VCaP (cell line): Measurements from ENCODE around the gene FUBP3.

Experiments used
- H3K27ac ChIP-seq: fragments of 450-650 bp; 2 replicates; pipeline ENCODE4 v1.5.1; 2017
- TF ChIP-seq, protein P1 (sequence below): fragments of 450-650 bp; conservative IDR thresholded peaks from 2 replicates; pipeline ENCODE4 v1.5.1; 2017; ENCODE audit warnings: mild to moderate bottlenecking, moderate library complexity

The FUBP3 gene

DNA sequence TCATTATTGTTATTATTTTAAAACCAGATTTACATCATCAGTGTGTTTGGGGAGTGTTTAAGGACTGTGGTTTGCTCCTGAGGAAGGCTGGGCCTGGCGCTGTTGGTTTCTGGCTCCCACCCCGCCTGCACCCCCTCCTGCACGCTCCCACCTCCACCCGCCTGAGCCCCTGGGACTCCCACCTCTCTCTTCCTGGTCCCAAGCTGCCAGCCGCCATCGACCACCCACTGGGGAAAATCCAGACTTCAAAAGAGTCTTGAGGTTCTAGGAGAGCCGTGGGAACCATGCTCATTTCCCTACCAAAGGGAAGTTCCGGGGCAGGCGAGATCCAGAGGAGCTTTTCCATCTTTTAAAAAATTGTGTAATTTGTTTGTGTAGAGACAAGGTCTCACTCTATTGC lies 35.0 kb upstream of the FUBP3 start:
- no peak overlapping the region for H3K27ac ChIP-seq
- TF ChIP-seq, protein P1, sequence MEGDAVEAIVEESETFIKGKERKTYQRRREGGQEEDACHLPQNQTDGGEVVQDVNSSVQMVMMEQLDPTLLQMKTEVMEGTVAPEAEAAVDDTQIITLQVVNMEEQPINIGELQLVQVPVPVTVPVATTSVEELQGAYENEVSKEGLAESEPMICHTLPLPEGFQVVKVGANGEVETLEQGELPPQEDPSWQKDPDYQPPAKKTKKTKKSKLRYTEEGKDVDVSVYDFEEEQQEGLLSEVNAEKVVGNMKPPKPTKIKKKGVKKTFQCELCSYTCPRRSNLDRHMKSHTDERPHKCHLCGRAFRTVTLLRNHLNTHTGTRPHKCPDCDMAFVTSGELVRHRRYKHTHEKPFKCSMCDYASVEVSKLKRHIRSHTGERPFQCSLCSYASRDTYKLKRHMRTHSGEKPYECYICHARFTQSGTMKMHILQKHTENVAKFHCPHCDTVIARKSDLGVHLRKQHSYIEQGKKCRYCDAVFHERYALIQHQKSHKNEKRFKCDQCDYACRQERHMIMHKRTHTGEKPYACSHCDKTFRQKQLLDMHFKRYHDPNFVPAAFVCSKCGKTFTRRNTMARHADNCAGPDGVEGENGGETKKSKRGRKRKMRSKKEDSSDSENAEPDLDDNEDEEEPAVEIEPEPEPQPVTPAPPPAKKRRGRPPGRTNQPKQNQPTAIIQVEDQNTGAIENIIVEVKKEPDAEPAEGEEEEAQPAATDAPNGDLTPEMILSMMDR: no peak

DNA sequence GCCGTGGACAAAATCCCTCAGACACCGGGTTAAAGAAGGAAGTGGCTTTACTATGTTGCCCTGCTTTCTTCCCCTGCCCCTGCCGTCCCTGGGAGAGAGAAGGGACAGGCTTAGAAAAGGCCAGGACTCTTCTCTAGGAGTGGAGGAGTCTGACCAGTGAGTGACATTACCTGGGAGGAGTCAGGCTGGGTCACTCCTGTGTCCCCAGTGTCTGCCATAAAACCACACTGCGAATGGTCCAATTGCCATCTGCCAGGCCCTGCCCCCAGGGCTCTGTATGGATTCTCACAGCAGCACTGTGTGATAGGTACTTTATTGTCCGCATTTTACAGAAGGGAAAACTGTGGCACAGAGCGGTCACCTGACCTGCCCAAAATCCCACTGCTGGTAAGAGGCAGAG lies 31.3 kb upstream of the FUBP3 start:
- TF ChIP-seq, protein P1: no peak
- H3K27ac ChIP-seq: no peak overlapping the region

DNA sequence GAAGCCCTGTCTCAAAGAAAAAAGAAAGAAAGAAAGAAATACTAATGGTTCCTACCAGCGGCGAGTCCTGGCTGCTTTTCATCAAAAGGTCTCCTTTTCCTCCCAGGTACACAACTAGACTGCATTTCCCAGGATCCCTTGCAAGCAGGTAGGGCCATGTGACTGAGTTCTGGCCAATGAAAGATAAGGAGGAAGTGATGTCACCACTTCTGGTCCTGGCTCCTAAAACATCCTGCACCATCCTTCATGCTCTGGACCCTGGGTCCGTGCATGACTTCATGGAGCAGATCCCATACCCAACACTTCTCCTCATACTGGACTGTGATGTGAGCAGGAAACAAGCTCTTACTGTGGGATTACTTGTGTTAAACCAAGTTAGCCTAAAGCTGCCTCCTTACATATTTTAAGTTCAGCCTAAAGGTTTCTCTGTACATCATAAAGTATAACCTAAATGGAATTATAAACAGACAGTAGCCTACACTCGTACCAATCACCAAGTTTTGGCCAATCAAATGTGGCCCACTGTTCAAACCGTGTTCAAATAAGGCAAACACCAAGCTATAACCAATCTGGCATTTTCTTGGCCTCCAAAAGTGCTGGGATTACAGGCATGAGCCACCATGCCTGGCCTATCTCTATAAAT lies 30.2 kb upstream of the FUBP3 start:
- H3K27ac ChIP-seq: no peak overlapping the region
- TF ChIP-seq, protein P1: no peak

DNA sequence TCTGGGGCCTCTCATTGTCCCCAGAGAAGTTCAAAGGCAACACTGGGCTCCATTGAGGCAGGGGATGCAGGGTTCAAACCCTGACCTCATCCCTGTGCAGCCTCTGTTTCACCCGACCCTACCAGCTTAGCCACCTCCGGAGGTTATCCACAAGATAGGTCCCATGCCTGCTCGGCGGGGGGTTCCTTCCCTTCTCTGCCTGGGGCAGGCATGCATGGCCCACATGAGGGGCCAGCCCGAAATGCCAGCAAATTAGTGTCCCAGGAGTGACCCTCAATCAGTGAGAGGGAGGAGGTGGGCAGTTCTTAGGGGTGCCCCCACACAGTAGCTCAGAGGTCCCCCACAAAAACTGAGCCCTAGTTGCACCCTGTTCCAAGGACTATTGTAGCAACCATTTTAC lies 24.8 kb upstream of the FUBP3 start:
- TF ChIP-seq, protein P1: no peak
- no peak overlapping the region for H3K27ac ChIP-seq

DNA sequence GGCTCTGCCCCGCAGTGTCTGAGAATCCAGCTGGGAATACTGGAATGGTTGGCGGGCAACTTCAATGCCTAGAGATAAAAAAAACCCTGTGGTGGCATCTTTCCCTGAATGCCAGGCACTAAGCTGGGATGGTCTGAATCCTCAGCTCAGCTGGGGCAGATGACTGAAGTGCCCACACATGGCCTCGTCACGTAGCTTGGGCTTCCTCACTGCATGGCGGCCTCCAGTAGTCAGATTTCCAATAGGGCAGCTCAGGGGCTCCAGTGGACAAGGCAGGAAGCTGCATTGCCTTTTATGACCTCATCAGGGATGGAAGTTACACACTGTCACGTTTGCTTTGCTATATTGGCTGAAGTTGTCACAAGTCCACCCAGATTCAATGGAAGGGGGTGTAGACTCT lies 24.3 kb upstream of the FUBP3 start:
- TF ChIP-seq, protein P1: no peak
- no peak overlapping the region for H3K27ac ChIP-seq

DNA sequence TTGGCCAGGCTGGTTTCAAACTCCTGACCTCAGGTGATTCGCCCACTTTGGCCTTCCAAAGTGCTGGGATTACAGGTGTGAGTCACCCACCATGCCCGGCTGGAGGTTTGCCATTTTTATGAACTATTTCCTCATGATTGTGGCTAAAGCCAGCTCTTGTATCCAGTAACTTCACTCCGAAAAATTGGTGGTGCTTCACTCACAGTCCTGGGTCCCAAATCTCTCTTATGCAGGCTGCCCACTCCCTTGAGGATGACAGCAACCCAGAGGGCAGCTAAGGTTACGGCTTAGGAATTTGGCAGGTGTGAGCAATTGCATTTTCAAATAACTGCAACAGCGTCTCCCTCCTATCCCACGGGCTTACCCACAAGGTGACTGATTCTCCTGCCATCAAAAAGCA lies 23.4 kb upstream of the FUBP3 start:
- TF ChIP-seq, protein P1: no peak
- no peak overlapping the region for H3K27ac ChIP-seq

DNA sequence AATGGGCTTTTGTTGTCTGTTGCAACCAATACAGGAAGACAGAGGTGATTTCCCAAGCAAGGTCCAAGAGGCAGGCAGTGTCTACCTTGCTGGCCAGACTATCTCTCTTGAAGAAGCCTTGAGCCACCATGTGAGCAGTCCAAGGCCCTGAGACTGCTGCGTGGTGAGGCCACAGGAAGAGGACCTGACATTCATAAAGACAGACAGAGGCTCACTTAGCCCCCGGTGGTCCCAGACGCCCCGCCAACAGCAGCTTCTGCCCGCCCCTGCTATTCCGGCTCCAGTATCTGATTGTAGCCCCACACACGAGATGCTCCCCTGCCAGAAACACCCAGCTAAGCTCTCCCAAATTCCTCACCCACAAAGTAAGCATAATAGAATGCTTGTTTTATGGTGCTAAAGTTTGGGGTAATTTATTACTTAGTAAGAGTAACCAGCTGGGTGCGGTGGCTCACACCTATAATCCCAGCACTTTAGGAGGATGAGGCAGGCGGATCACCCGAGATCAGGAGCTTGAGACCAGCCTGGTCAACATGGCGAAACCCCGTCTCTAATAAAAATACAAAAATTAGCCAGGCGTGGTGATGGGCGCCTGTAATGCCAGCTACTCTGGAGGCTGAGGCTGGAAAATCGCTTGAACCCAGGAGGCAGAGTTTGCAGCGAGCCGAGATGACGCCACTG lies 22.8 kb upstream of the FUBP3 start:
- TF ChIP-seq, protein P1: no peak
- H3K27ac ChIP-seq: no peak overlapping the region
